Upper lobe of right lung (tissue), 1 donor: ENCODE data around the gene NRARP. TPM values are rescaled to one million over a fixed set of nuclear protein-coding genes. Genes with fewer than 3 reads are reported as not detected.
A peak's percentile ranks its signal among the peaks of the same experiment; 100 is the strongest.

Experiments used
- ATAC-seq: fragments of 200-7000 bp; cut with Tn5 transposase; one replicate; pipeline ENCODE4 v1.9.1; 2020; ENCODE audit warnings: mild to moderate bottlenecking, moderate library complexity
- DNase-seq: peaks from one replicate; pipeline ENCODE4 v3.0.0-alpha.2; 2020
- H3K27ac ChIP-seq: fragments of 200-600 bp; one replicate; pipeline ENCODE4 v1.8.0; 2022
- H3K27me3 ChIP-seq: fragments of 200-600 bp; one replicate; pipeline ENCODE4 v1.8.0; 2022; ENCODE audit warnings: mild to moderate bottlenecking
- H3K36me3 ChIP-seq: fragments of 200-600 bp; one replicate; pipeline ENCODE4 v1.8.0; 2022
- H3K4me1 ChIP-seq: fragments of 200-600 bp; one replicate; pipeline ENCODE4 v1.8.0; 2022
- H3K4me3 ChIP-seq: fragments of 200-600 bp; one replicate; pipeline ENCODE4 v1.8.0; 2022; ENCODE audit warnings: mild to moderate bottlenecking
- H3K9me3 ChIP-seq: fragments of 200-600 bp; one replicate; pipeline ENCODE4 v1.8.0; 2022
- intact Hi-C: fragments of 100-400 bp; cut with DNase I; formaldehyde crosslinking; loops from one replicate; pipeline ENCODE4 v1.11.0; 2022
- total RNA-seq: library from RNA; stranded (reverse); fragmentation: NEBNext Ultra II Directional; extraction: Animal tissue kit (Norgen Biotek cat#: 25700); gene quantifications from one replicate; pipeline ENCODE4 v1.2.1, GENCODE V29; 2021
- TF ChIP-seq, protein P1 (sequence below): fragments of 200-600 bp; IDR thresholded peaks from one replicate; pipeline ENCODE4 v1.8.0; 2022; ENCODE audit warnings: antibody characterized with exemption
- donor health status: DM: no; HTN: yes; CAD: no; lungs with severe emphysema.

NRARP gene
- total RNA-seq, 1 donor from 2014 or later: 21.5 TPM

- Histone ChIP-seq H3K4me3 (peak overlapping the region; percentile 27), H3K27ac (peak overlapping the region; percentile 67), H3K9me3 (no peaks in the 10 kb centered on the region), H3K4me1 (peaks cover 59% of the 10 kb centered on the region), H3K27me3 (peaks cover 3% of the 10 kb centered on the region), H3K36me3 (no peaks in the 10 kb centered on the region)
- TF ChIP-seq, protein P1, sequence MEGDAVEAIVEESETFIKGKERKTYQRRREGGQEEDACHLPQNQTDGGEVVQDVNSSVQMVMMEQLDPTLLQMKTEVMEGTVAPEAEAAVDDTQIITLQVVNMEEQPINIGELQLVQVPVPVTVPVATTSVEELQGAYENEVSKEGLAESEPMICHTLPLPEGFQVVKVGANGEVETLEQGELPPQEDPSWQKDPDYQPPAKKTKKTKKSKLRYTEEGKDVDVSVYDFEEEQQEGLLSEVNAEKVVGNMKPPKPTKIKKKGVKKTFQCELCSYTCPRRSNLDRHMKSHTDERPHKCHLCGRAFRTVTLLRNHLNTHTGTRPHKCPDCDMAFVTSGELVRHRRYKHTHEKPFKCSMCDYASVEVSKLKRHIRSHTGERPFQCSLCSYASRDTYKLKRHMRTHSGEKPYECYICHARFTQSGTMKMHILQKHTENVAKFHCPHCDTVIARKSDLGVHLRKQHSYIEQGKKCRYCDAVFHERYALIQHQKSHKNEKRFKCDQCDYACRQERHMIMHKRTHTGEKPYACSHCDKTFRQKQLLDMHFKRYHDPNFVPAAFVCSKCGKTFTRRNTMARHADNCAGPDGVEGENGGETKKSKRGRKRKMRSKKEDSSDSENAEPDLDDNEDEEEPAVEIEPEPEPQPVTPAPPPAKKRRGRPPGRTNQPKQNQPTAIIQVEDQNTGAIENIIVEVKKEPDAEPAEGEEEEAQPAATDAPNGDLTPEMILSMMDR: peak; percentile 28
- intact Hi-C loops: no loop called here
- ATAC-seq: peak; percentile 56
- DNase-seq: peak; percentile 84
Measured at GRCh38 chr9:137305060-137305797, 3.2 kb upstream of the NRARP start.

DNA sequence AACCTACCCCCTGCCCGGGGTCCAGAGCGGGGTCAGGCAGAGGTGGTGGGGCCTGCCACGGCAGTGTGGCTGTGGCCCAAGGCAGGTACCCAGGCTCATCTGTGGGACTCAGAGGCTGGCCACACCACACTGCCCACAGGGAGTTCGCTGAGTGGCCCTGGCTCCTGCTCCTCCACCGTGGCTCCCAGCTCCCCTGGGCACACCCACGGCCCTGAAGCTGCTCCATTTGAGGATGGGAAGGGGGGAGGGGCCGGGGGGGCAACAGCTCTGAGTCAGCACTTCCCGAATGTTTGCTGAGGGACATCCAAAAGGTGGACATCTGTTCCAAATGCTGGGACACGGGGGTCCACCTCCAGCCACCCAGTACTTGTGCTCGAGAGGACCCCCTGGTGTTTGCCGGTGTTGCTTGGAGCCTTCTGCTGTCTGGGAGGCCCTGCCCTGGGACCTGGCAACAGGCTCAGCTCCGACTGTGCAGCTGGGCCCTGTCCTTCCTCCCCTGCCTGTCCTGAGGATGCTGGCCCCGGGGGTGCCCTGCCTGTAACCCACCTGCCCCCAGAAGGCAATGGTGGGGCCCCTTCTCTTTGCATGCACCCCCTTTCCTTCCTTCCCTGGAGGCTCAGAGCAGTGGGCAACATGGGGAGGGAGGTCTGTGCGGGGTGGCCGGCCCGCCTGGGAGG lies 2.5 kb upstream of the NRARP start:
- Histone ChIP-seq H3K36me3 (no peaks in the 10 kb centered on the region), H3K4me1 (peaks cover 61% of the 10 kb centered on the region), H3K4me3 (peak overlapping the region; percentile 27), H3K27me3 (peaks cover 10% of the 10 kb centered on the region), H3K9me3 (no peaks in the 10 kb centered on the region), H3K27ac (peak overlapping the region; percentile 59)
- intact Hi-C loops: no loop called here
- DNase-seq (peak; percentile 65), ATAC-seq (no peak)
- TF ChIP-seq, protein P1: peak; percentile 10

GRCh38 chr9:137303893-137304382 lies 1.9 kb upstream of the NRARP start:
- DNase-seq: peak; percentile 64
- Histone ChIP-seq H3K4me3 (no peak overlapping the region), H3K4me1 (peaks cover 61% of the 10 kb centered on the region), H3K27me3 (peaks cover 14% of the 10 kb centered on the region), H3K27ac (peak overlapping the region; percentile 51), H3K36me3 (no peaks in the 10 kb centered on the region), H3K9me3 (no peaks in the 10 kb centered on the region)
- no peak for ATAC-seq
- intact Hi-C loops: no loop called here
- TF ChIP-seq, protein P1: no peak

- Histone ChIP-seq H3K27me3 (peaks cover 14% of the 10 kb centered on the region), H3K4me1 (peaks cover 61% of the 10 kb centered on the region), H3K36me3 (no peaks in the 10 kb centered on the region), H3K4me3 (peak overlapping the region; percentile 49), H3K9me3 (no peaks in the 10 kb centered on the region), H3K27ac (peak overlapping the region; percentile 51)
- no peak for ATAC-seq
- TF ChIP-seq, protein P1: no peak
- intact Hi-C loops: no loop called here
- DNase-seq: peak; percentile 66
Measured at GRCh38 chr9:137303151-137303892, 1.3 kb upstream of the NRARP start.

DNA sequence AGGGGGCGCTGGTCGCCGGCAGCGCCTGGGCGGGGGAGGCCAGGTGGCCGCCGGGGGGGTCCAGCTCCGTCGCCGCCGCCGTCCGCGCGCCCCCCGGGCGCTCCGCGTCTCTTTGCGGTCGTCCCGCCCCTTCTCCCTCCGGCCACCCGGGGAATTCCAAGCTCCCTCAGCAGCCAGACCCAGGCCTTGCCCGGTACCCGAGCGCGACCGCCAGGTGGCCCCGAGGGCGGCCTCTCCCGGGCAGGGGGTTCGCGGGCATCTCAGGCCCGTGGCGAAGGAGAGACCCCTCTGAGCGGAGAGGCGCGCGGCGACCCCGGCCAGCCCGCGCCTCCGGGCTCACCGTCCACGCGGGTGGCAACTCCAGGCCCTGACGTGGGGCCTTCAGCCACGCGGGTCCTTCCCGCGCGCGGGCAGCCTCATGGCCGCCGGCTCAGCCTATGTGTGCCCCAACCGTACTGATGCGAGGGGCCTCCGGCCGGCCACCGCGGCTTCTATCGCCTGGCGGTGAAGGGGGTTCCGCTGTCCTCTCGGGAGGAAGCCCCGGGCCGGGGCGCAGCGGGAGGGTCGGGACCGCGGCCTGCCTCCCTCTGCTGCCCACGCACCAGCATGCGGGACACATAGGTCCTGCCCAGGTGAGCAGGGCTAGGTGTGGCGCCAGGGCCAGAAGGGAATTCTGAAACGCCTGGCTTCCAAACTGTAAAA lies 529 bp upstream of the NRARP start:
- TF ChIP-seq, protein P1: peak; percentile 55
- H3K9me3 ChIP-seq: no peaks in the 10 kb centered on the region
- DNase-seq (no peak), ATAC-seq (peak; percentile 46)
- peaks cover 61% of the 10 kb centered on the region for H3K4me1 ChIP-seq
- H3K36me3 ChIP-seq: no peaks in the 10 kb centered on the region
- peaks cover 14% of the 10 kb centered on the region for H3K27me3 ChIP-seq
- intact Hi-C loops: no loop called here
- peak overlapping the region; percentile 51 for H3K27ac ChIP-seq
- H3K4me3 ChIP-seq: peak overlapping the region; percentile 49
